GM13976 (cell line): ENCODE measurements around the gene EID3.
"Not testable (repeated sequence)": the region's sequence is repeated elsewhere in the genome, so short reads cannot be mapped to it uniquely, and the experiment has no call there.

Source experiments
- DNase-seq: peaks from one replicate; pipeline ENCODE4 v3.0.0; 2012; ENCODE audit warnings: low spot score
- in situ Hi-C: fragments of 300-500 bp; cut with MboI; formaldehyde crosslinking; loops from one replicate; pipeline ENCODE4 v1.12.0; 2022; ENCODE audit warnings: low sequenced_read_pairs, mixed read lengths, inconsistent platforms; ENCODE audit not compliant: unreplicated experiment
- TF ChIP-seq, protein P1 (sequence below): IDR thresholded peaks from 2 replicates; pipeline ENCODE4 v1.5.1; 2012; ENCODE audit warnings: borderline replicate concordance, mild to moderate bottlenecking; ENCODE audit not compliant: insufficient read depth; ENCODE audit errors: extremely low read depth, missing control alignments, control extremely low read depth

Gene EID3

DNA sequence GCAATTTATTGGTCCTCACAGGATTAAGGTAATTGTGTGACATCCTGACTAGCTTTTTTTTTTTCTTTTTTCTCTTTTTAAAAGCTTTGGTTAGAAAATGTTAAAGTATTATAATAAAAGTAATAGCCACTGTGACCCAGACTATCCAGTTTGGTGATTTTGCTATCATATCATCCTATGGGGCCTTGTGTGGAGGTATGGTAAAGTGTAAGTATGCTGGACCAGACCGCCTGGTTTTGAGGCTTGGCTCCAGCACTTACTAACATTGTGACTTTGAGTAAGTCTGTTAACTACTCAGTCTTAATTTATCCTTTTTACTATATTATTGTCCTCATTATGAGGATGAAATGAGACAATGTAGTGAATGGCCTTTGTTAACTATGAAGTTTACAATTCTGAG is 15.5 kb downstream of the EID3 start:
- in situ Hi-C loops = no loop called here
- TF ChIP-seq, protein P1, sequence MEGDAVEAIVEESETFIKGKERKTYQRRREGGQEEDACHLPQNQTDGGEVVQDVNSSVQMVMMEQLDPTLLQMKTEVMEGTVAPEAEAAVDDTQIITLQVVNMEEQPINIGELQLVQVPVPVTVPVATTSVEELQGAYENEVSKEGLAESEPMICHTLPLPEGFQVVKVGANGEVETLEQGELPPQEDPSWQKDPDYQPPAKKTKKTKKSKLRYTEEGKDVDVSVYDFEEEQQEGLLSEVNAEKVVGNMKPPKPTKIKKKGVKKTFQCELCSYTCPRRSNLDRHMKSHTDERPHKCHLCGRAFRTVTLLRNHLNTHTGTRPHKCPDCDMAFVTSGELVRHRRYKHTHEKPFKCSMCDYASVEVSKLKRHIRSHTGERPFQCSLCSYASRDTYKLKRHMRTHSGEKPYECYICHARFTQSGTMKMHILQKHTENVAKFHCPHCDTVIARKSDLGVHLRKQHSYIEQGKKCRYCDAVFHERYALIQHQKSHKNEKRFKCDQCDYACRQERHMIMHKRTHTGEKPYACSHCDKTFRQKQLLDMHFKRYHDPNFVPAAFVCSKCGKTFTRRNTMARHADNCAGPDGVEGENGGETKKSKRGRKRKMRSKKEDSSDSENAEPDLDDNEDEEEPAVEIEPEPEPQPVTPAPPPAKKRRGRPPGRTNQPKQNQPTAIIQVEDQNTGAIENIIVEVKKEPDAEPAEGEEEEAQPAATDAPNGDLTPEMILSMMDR = no peak
- DNase-seq = no peak

DNA sequence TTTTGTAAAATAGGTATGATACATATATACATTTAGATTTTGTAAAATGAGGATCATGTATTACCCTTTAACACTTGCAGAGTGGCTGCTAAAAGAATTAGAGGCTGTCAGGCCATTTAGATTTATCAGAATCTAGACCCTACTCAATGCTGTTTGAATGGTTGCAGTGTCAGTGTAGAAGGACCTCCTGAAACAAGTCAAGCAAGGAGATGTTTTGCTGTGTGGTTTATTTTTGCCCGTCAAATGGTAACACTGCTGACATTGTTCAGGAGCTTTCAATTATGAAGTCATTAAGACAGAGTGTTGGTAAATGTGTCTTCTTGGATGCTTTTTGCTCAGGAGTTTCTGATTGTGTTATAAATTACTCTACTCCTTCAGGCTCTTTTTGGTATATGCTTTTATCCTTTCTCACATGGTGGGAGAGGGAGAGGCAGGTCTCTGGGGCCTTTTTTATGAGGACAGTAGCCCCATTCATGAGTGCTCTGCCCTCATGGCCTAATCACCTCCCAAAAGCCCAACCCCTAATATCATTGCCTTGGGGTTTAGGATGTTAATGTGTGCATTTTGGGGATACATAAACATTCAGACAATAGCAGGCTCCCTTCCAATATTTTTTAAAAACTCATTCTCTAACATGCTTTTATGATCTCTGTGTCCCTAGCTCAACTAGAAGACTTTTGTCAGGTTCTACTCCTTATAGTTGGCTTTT is 16.5 kb downstream of the EID3 start:
- in situ Hi-C loops = no loop called here
- TF ChIP-seq, protein P1 = no peak
- DNase-seq = no peak

DNA sequence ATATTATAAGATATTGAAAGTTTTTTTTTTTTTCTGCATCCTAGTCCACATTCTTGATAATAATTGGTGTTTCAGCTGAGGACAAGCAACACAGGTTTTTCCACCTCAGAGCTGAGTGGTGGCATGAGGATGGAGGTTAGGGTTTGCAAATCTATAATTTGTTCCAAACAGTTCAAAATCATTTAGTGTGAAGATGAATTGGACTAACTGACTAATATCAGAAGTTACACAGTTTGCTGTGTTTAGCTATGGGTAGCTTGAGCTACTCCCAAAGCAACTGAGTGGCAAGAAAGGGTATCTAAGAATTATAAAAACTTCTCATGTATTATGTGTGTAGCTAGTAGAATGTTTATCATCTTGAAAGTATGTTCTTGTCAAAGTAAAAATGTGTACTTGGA is 17.1 kb downstream of the EID3 start:
- no peak for DNase-seq
- in situ Hi-C loops = no loop called here
- TF ChIP-seq, protein P1 = no peak

DNA sequence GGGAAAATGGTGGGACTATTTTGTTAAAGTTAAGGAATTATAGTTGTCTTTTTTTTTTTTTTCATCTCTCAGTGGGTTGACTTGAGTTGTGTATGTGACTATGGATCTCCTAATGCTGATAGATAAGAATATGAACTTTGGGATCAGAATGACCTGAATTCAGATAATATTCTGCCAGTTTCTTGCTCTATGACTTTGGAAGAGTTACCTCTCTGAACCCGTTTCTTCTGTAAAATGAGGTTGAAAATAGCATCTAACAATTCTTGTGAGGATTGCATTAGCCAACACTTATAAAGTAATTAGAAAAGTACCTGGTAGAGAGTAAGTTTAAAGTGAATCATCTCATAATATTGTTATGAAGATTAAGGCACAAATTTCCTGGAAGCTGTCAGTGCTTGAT is 18.4 kb downstream of the EID3 start:
- in situ Hi-C loops = no loop called here
- no peak for DNase-seq
- TF ChIP-seq, protein P1 = no peak

DNA sequence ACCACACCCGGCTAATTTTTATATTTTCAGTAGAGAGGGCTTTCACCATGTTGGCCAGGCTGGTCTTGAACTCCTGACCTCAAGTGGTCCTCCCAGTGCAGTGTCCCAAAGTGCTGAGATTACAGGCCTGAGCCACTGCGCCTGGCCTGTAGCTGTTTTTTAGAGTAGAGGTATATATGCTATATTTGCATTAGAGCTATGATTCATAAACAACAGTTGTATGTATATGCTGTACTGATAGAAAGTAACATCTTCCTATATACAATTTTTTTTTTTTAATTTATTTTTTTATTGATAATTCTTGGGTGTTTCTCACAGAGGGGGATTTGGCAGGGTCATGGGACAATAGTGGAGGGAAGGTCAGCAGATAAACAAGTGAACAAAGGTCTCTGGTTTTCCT is 19.0 kb downstream of the EID3 start:
- in situ Hi-C loops, DNase-seq: not testable (repeated sequence)

DNA sequence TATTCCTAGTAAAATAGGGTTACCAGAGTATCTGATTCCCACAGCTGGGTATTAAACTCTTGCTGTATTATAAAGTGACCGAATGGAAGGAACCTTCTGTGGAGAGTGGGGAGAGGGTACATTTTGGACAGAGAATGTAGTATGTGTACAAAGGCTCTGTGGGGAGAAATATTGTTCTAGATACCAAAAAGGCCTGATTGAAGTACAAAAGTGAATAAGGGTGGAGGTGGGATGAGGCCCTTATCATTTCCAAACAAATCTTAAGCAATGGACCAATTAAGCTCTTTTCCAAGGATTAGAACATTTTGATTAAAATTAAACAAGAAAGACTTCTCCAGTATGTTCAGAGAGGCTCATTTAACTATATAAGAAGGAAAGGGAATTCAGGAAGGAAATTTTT is 20.4 kb downstream of the EID3 start:
- DNase-seq = no peak
- TF ChIP-seq, protein P1 = no peak
- in situ Hi-C loops = no loop called here

DNA sequence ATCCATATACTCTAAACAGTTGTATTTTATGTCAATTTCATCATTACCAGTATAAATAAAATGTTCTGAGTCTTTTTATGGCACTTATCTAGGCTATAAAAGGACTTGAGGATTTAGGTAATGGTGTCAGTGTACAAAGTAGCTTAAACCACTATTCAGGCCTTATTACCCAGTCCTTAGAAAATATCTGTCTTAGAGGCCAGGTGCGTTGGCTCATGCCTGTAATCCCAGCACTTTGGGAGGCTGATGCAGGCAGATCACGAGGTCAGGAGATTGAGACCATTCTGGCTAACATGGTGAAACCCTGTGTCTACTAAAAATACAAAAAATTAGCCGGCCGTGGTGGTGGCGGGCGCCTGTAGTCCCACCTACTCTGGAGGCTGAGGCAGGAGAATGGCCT is 24.7 kb downstream of the EID3 start:
- in situ Hi-C loops, DNase-seq: not testable (repeated sequence)

DNA sequence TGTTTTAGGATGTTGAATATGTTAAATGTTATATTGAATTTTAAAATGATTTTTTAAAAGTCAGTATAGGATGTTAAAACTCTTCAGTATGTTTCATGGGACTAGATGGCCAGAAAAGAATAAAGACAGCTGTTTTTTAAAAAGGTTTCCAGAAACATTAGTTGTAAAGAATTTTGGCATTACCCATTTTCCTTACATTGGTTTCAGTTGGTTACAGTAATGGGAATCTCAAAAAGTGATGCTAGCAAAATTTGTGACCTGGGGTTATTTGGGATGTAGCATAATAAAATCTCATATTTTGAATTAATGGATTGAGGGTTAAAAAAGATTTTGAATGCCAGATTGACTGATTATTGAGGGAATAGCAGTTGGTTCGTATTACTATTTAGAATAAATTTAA is 25.3 kb downstream of the EID3 start:
- in situ Hi-C loops = no loop called here
- TF ChIP-seq, protein P1 = no peak
- DNase-seq = no peak
